Mesendoderm (in vitro differentiated cells): ENCODE results near the gene PRELP.

ENCODE experiments used
- DNase-seq: peaks from one replicate; pipeline ENCODE4 v3.0.0; 2013
- H2AK5ac ChIP-seq: 2 replicates; pipeline ENCODE4 v1.6.1; 2013; ENCODE audit warnings: low read length, inconsistent platforms
- H2BK120ac ChIP-seq: 2 replicates; pipeline ENCODE4 v1.6.1; 2013; ENCODE audit warnings: low read depth, mild to moderate bottlenecking, low read length, moderate library complexity, mixed read lengths
- H2BK15ac ChIP-seq: replicated peaks from 2 replicates; pipeline ENCODE4 v1.6.1; 2013; ENCODE audit warnings: low read depth, mild to moderate bottlenecking, moderate library complexity
- H2BK5ac ChIP-seq: 2 replicates; pipeline ENCODE4 v1.6.1; 2013; ENCODE audit warnings: low read length, inconsistent platforms
- H3K18ac ChIP-seq: 2 replicates; pipeline ENCODE4 v1.6.1; 2013; ENCODE audit warnings: mild to moderate bottlenecking, low read length, mixed read lengths
- H3K23ac ChIP-seq: one replicate; pipeline ENCODE4 v1.6.1; 2013; ENCODE audit warnings: low read length
- H3K27ac ChIP-seq: 2 replicates; pipeline ENCODE4 v1.5.1; 2013; ENCODE audit warnings: low read depth, mild to moderate bottlenecking, inconsistent platforms, low read length, moderate library complexity
- H3K27me3 ChIP-seq: 2 replicates; pipeline ENCODE4 v1.6.1; 2013; ENCODE audit warnings: low read length, control low read depth, mild to moderate bottlenecking, inconsistent platforms; ENCODE audit not compliant: insufficient read depth, poor library complexity
- H3K36me3 ChIP-seq: 2 replicates; pipeline ENCODE4 v1.6.1; 2013; ENCODE audit warnings: low read length, inconsistent platforms; ENCODE audit not compliant: control insufficient read depth, insufficient read depth
- H3K4ac ChIP-seq: one replicate; pipeline ENCODE4 v1.6.1; 2013; ENCODE audit warnings: low read depth, mild to moderate bottlenecking, low read length, moderate library complexity
- H3K4me1 ChIP-seq: 2 replicates; pipeline ENCODE4 v1.6.1; 2013; ENCODE audit warnings: low read depth, low read length, inconsistent platforms; ENCODE audit not compliant: control insufficient read depth
- H3K4me2 ChIP-seq: 2 replicates; pipeline ENCODE4 v1.6.1; 2013; ENCODE audit warnings: low read length
- H3K4me3 ChIP-seq: 2 replicates; pipeline ENCODE4 v1.5.1; 2013; ENCODE audit warnings: mild to moderate bottlenecking, low read length
- H3K56ac ChIP-seq: one replicate; pipeline ENCODE4 v1.6.1; 2013; ENCODE audit warnings: low read length
- H3K79me1 ChIP-seq: 2 replicates; pipeline ENCODE4 v1.6.1; 2013; ENCODE audit warnings: low read length, inconsistent platforms
- H3K79me2 ChIP-seq: 2 replicates; pipeline ENCODE4 v1.6.1; 2013; ENCODE audit warnings: mild to moderate bottlenecking, low read length; ENCODE audit not compliant: control insufficient read depth, insufficient read depth
- H3K9ac ChIP-seq: 2 replicates; pipeline ENCODE4 v1.6.1; 2013; ENCODE audit warnings: low read length, inconsistent platforms
- H4K5ac ChIP-seq: one replicate; pipeline ENCODE4 v1.6.1; 2013; ENCODE audit warnings: low read length
- H4K8ac ChIP-seq: one replicate; pipeline ENCODE4 v1.6.1; 2013; ENCODE audit warnings: low read depth, mild to moderate bottlenecking, control low read depth, low read length, moderate library complexity
- whole genome bisulfite sequencing: extraction: QIAGEN DNeasy Blood & Tissue Kit; methylation state at CpG from one replicate; pipeline ENCODE4 v1.1.7; 2013; ENCODE audit warnings: low lambda C conversion rate, missing lambda C conversion rate; ENCODE audit not compliant: insufficient coverage; ENCODE audit errors: extremely low coverage; 5-methylcytosine and 5-hydroxymethylcytosine counted together

The PRELP gene

DNA sequence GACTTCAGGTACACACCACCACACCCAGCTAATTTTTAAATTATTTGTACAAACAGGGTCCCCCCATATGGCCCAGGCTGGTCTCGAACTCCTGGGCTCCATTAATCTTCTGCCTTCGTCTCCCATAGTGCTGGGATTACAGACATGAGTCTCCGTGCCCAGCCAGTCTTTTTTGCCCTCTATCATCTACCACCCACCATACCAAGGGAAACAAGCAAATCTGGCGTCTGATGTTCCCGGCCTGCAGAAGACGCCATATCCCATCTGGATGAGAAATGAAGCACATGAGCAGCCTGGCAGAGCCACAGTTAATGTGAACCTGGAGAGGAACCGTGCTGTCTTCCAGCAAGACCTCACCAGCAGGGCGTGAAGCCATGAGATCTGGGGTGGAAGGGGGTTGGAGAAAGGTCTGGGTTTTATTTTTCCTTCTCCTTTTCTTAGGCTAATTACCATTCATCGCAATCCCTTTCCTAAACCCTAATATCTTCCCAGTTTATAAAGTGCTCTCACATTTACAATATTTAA, 1.8 kb upstream of the PRELP start:
- Histone ChIP-seq H3K4me1 (peaks cover 4% of the 10 kb centered on the region), H2BK5ac (no peak overlapping the region), H3K36me3 (no peaks in the 10 kb centered on the region), H3K56ac (peak overlapping the region; percentile 19), H3K4ac (no peak overlapping the region), H3K4me2 (no peak overlapping the region), H2AK5ac (peak overlapping the region; percentile 67), H3K18ac (no peak overlapping the region), H3K4me3 (no peak overlapping the region), H3K79me1 (no peaks in the 10 kb centered on the region), H3K79me2 (no peaks in the 10 kb centered on the region), H2BK120ac (no peak overlapping the region), H4K8ac (no peak overlapping the region), H2BK15ac (no peak overlapping the region), H3K9ac (no peak overlapping the region), H3K27ac (no peak overlapping the region), H3K23ac (no peak overlapping the region), H4K5ac (no peak overlapping the region), H3K27me3 (no peaks in the 10 kb centered on the region)
- no peak for DNase-seq
- WGBS: 100% methylated on average over 1 of the region's 9 CpGs

- Histone ChIP-seq H3K27me3 (no peaks in the 10 kb centered on the region), H3K4ac (no peak overlapping the region), H3K18ac (no peak overlapping the region), H3K36me3 (no peaks in the 10 kb centered on the region), H4K5ac (no peak overlapping the region), H3K56ac (no peak overlapping the region), H3K27ac (no peak overlapping the region), H2BK120ac (no peak overlapping the region), H3K9ac (no peak overlapping the region), H3K4me1 (peaks cover 7% of the 10 kb centered on the region), H2BK15ac (no peak overlapping the region), H3K23ac (no peak overlapping the region), H3K4me2 (no peak overlapping the region), H3K4me3 (no peak overlapping the region), H3K79me2 (no peaks in the 10 kb centered on the region), H2BK5ac (no peak overlapping the region), H3K79me1 (no peaks in the 10 kb centered on the region), H2AK5ac (no peak overlapping the region), H4K8ac (no peak overlapping the region)
- no CpG with 5 or more reads among the region's 9 CpGs for WGBS
- DNase-seq: no peak
Measured at GRCh38 chr1:203476216-203476814, 709 bp downstream of the PRELP start.

GRCh38 chr1:203477748-203478147, 2.1 kb downstream of the PRELP start:
- no peak for DNase-seq
- no peaks in the 10 kb centered on the region for H3K36me3 ChIP-seq
- H3K9ac ChIP-seq: no peak overlapping the region
- H2AK5ac ChIP-seq: peak overlapping the region; percentile 49
- no peak overlapping the region for H2BK120ac ChIP-seq
- H3K27ac ChIP-seq: no peak overlapping the region
- peaks cover 7% of the 10 kb centered on the region for H3K4me1 ChIP-seq
- H4K8ac ChIP-seq: no peak overlapping the region
- no peaks in the 10 kb centered on the region for H3K79me1 ChIP-seq
- no peak overlapping the region for H3K4ac ChIP-seq
- H2BK15ac ChIP-seq: no peak overlapping the region
- no peak overlapping the region for H3K4me3 ChIP-seq
- no peak overlapping the region for H2BK5ac ChIP-seq
- no peak overlapping the region for H3K4me2 ChIP-seq
- no peak overlapping the region for H3K18ac ChIP-seq
- H3K56ac ChIP-seq: no peak overlapping the region
- no peaks in the 10 kb centered on the region for H3K27me3 ChIP-seq
- no CpG with 5 or more reads among the region's 3 CpGs for WGBS
- no peaks in the 10 kb centered on the region for H3K79me2 ChIP-seq
- no peak overlapping the region for H3K23ac ChIP-seq
- no peak overlapping the region for H4K5ac ChIP-seq

DNA sequence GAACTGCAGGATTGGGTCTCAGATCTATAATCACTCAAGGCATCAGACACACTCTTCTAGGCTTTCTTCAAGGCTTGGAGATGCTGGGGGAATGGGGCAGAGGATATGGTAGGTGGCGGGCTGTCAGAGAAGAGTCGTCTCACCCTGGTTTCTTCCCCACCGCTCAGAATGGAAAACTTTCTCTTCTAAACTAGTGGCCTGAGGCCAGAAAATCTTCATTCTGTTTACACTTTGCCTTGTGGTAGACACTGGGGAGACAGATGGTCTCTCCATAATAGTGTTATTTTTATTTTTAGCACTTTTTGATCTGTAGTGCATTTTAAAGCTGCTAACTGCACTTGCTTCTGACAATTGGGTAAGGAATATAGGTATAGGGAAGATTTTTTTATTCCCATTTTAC, 2.6 kb downstream of the PRELP start:
- no peak overlapping the region for H2BK5ac ChIP-seq
- no peak overlapping the region for H3K23ac ChIP-seq
- H3K27ac ChIP-seq: no peak overlapping the region
- peaks cover 7% of the 10 kb centered on the region for H3K4me1 ChIP-seq
- H3K79me2 ChIP-seq: no peaks in the 10 kb centered on the region
- no peak for DNase-seq
- H2AK5ac ChIP-seq: no peak overlapping the region
- no peak overlapping the region for H2BK15ac ChIP-seq
- no CpG with 5 or more reads among the region's 3 CpGs for WGBS
- H3K4me3 ChIP-seq: no peak overlapping the region
- no peaks in the 10 kb centered on the region for H3K79me1 ChIP-seq
- H3K4ac ChIP-seq: no peak overlapping the region
- H3K56ac ChIP-seq: no peak overlapping the region
- no peak overlapping the region for H3K9ac ChIP-seq
- H3K36me3 ChIP-seq: no peaks in the 10 kb centered on the region
- no peak overlapping the region for H2BK120ac ChIP-seq
- no peak overlapping the region for H3K18ac ChIP-seq
- H3K27me3 ChIP-seq: no peaks in the 10 kb centered on the region
- H4K8ac ChIP-seq: no peak overlapping the region
- no peak overlapping the region for H4K5ac ChIP-seq
- no peak overlapping the region for H3K4me2 ChIP-seq

DNA sequence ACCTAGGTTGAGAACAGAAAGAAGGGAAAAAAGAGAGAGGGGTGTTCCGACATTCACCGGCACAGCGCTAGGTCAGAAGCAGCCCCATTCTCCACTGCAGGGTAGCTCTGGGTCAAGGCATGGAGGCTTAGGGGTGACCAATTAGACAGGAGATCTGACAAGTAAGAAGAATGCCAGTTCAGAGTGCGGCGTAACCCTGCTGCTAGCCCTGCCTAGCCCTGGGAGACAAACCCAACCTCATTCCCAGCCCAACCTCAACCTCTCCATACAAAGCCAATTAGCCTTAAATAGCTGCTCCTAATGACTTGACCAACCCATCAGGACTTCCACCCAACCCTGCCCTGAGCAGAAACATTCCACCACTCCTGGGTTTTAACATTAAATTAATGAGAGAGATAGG, 3.4 kb downstream of the PRELP start:
- H3K79me2 ChIP-seq: no peaks in the 10 kb centered on the region
- H2BK5ac ChIP-seq: no peak overlapping the region
- no CpG with 5 or more reads among the region's 5 CpGs for WGBS
- peaks cover 7% of the 10 kb centered on the region for H3K4me1 ChIP-seq
- H3K23ac ChIP-seq: no peak overlapping the region
- H3K56ac ChIP-seq: no peak overlapping the region
- no peaks in the 10 kb centered on the region for H3K79me1 ChIP-seq
- H3K27ac ChIP-seq: no peak overlapping the region
- H3K27me3 ChIP-seq: no peaks in the 10 kb centered on the region
- no peaks in the 10 kb centered on the region for H3K36me3 ChIP-seq
- no peak overlapping the region for H3K4ac ChIP-seq
- H3K18ac ChIP-seq: no peak overlapping the region
- H4K8ac ChIP-seq: no peak overlapping the region
- no peak overlapping the region for H2BK120ac ChIP-seq
- DNase-seq: peak; percentile 74
- no peak overlapping the region for H2BK15ac ChIP-seq
- H4K5ac ChIP-seq: no peak overlapping the region
- no peak overlapping the region for H3K4me2 ChIP-seq
- H3K4me3 ChIP-seq: no peak overlapping the region
- no peak overlapping the region for H3K9ac ChIP-seq
- no peak overlapping the region for H2AK5ac ChIP-seq

DNA sequence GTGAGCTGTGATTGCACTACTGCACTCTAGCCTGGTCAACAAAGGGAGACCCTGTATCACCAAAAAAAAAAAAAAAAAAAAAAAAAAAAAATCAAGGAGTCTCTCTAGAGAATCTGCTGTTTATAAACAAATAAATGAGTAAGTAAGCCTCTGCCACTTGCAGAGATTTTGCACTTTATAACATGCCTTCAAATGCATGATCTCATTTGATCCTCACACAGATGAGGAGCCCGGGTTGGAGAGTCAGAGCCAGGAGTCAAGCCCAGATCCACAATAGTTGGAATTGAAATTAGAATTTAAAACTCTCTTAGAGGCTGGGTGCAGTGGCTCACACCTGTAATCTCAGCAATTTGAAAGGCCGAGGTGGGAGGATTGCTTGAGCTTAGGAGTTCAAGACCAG, 4.0 kb downstream of the PRELP start:
- H3K27me3 ChIP-seq: no peaks in the 10 kb centered on the region
- H3K9ac ChIP-seq: no peak overlapping the region
- no peak overlapping the region for H2BK15ac ChIP-seq
- H3K36me3 ChIP-seq: no peaks in the 10 kb centered on the region
- H3K27ac ChIP-seq: no peak overlapping the region
- H3K4ac ChIP-seq: no peak overlapping the region
- no peak overlapping the region for H4K5ac ChIP-seq
- no peak overlapping the region for H3K4me3 ChIP-seq
- WGBS: no CpG with 5 or more reads among the region's 2 CpGs
- no peak overlapping the region for H2BK120ac ChIP-seq
- H3K4me2 ChIP-seq: no peak overlapping the region
- no peak overlapping the region for H3K23ac ChIP-seq
- no peaks in the 10 kb centered on the region for H3K79me2 ChIP-seq
- no peak overlapping the region for H2AK5ac ChIP-seq
- no peak overlapping the region for H3K18ac ChIP-seq
- no peak overlapping the region for H2BK5ac ChIP-seq
- no peak overlapping the region for H3K56ac ChIP-seq
- H3K79me1 ChIP-seq: no peaks in the 10 kb centered on the region
- DNase-seq: no peak
- H4K8ac ChIP-seq: no peak overlapping the region
- H3K4me1 ChIP-seq: peaks cover 7% of the 10 kb centered on the region
